Cardiac atrium fibroblast (primary cell): Measurements from ENCODE around the gene OR8D2. TPM values are rescaled to one million over a fixed set of nuclear protein-coding genes. Genes with fewer than 3 reads are reported as not detected.

Experiments used
- total RNA-seq: library from RNA; depleted of rRNA; stranded (reverse); fragments of >200 nt; gene quantifications from 2 replicates; pipeline ENCODE4 v1.2.3, GENCODE V29; 2015

OR8D2 gene, protein sequence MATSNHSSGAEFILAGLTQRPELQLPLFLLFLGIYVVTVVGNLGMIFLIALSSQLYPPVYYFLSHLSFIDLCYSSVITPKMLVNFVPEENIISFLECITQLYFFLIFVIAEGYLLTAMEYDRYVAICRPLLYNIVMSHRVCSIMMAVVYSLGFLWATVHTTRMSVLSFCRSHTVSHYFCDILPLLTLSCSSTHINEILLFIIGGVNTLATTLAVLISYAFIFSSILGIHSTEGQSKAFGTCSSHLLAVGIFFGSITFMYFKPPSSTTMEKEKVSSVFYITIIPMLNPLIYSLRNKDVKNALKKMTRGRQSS
- total RNA-seq: not detected in 2 replicates

DNA sequence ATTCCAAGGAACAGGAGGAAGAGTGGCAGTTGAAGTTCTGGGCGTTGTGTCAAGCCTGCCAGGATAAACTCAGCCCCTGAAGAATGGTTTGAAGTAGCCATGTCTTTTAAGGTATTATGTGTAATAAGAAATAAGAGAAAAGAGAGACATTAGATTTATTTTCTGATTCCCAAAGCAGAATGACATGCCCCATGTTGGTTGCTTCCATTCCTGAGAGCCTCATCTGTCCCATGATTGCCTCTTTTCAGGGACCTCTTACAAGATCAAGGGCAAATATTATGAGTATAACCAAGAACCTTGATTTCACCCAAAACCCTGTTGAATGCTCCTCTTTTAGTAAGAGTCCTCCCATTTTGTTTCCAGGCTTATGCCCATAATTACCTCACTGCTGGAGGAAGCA is at the start of gene OR8D2:
Gene OR8D2, minus strand, starts transcription at position 101 of the 400 bp plus-strand sequence. Its CDS starts 0 bp downstream, at position 101.

DNA sequence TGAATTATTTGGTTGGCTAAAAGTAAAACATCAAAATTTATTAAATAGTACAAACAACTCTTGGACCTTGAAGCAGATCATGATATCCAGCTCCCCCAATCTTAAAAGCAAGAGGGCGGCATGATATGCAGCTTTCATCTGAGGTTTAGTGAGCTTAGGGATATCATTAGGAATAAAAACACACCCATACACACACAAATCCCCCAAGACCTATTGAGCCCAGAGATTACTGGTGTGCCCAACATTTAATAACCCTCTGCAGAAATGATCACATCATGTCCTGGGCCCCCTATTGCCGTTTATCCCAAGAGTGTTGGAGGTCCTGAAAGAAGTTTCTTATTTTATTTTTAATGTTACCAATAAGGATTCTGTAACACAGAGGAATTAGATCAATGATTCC is 6.1 kb downstream of the OR8D2 start, which contains the start of gene OR8D1:
Gene OR8D1, minus strand, starts transcription at position 101 of the 400 bp plus-strand sequence. CDS start 3,183 bp downstream, outside the sequence.

Other genes with a start within 250 kb of the OR8D2 start
- 10.2 and 13.9 TPM in 2 replicates for gene VWA5A, start 204.7 kb downstream of the OR8D2 start, total RNA-seq
- not detected in 2 replicates for gene OR10D3, start 136.9 kb downstream of the OR8D2 start, total RNA-seq
- not detected in 2 replicates for gene OR8G1, start 79.1 kb downstream of the OR8D2 start, total RNA-seq
- not detected in 2 replicates for gene OR8G5, start 63.8 kb downstream of the OR8D2 start, total RNA-seq
- gene OR8D1, start 6.2 kb downstream of the OR8D2 start, total RNA-seq: not detected in 2 replicates
- gene OR8B2, start 64.3 kb upstream of the OR8D2 start, total RNA-seq: not detected in 2 replicates
- gene OR8B3, start 78.8 kb upstream of the OR8D2 start, total RNA-seq: not detected in 2 replicates
- not detected in 2 replicates for gene OR8B4, start 104.7 kb upstream of the OR8D2 start, total RNA-seq
- gene OR8B8, start 125.5 kb upstream of the OR8D2 start, total RNA-seq: not detected in 2 replicates
- not detected in 2 replicates for gene OR8B12, start 223.5 kb upstream of the OR8D2 start, total RNA-seq
- not detected in 2 replicates for gene OR8A1, start 249.8 kb upstream of the OR8D2 start, total RNA-seq